ENCODE measurements around the gene SAPCD2.

DNA sequence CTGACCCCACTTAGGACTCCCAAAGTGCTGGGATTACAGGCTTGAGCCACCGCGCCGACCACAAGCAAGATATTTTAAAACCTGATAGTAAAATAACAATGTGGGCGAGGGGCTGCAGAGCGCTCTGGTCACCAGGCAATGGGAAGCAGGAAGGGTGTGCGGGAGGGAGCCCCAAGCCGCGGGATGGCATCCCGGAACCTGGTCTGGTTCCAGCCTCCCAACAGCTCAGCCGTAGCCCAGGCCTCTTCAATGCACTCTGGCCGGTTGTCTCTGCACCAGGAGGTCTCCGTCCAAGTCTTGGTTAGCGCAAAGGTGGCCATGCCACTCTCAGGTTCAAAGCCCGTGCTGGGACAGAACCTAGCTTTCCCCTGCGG is 6.3 kb upstream of the SAPCD2 start:
- TF ChIP-seq, protein P1, sequence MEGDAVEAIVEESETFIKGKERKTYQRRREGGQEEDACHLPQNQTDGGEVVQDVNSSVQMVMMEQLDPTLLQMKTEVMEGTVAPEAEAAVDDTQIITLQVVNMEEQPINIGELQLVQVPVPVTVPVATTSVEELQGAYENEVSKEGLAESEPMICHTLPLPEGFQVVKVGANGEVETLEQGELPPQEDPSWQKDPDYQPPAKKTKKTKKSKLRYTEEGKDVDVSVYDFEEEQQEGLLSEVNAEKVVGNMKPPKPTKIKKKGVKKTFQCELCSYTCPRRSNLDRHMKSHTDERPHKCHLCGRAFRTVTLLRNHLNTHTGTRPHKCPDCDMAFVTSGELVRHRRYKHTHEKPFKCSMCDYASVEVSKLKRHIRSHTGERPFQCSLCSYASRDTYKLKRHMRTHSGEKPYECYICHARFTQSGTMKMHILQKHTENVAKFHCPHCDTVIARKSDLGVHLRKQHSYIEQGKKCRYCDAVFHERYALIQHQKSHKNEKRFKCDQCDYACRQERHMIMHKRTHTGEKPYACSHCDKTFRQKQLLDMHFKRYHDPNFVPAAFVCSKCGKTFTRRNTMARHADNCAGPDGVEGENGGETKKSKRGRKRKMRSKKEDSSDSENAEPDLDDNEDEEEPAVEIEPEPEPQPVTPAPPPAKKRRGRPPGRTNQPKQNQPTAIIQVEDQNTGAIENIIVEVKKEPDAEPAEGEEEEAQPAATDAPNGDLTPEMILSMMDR (conservative IDR thresholded peaks at IDR 0.05): no peak
- no peak for TF ChIP-seq ZFX (IDR thresholded peaks at IDR 0.05)
